Measurements from ENCODE around the gene BMF. TPM values are rescaled to one million over a fixed set of nuclear protein-coding genes. Genes with fewer than 3 reads are reported as not detected.
A peak's percentile ranks its signal among the peaks of the same experiment; 100 is the strongest.

BMF gene
- total and polyA plus RNA-seq, 2 experiments from 2014 or later: 0.40 to 1.1 TPM

- Histone ChIP-seq H3K79me2 (ENCODE audit: insufficient read depth) (no peaks in the 10 kb centered on the region), H4K20me1 (ENCODE audit: insufficient read depth) (no peaks in the 10 kb centered on the region), H3K4me2 (ENCODE audit: unreplicated experiment) (peak overlapping the region; percentile 91), H3K4me3 (peak overlapping the region; percentile 73), H3K9me2 (ENCODE audit: insufficient read depth) (no peaks in the 10 kb centered on the region), H3K4me1 (ENCODE audit: insufficient read depth) (peaks cover 18% of the 10 kb centered on the region), H3K9ac (peak overlapping the region; percentile 79), H3K27me3 (replicated peaks; ENCODE audit: insufficient read depth) (no peaks in the 10 kb centered on the region), H3K27ac (peak overlapping the region; percentile 36), H3F3A (ENCODE audit: insufficient read depth) (peaks cover 4% of the 10 kb centered on the region; the same call in 1 of the 2 replicates), H3K9me3 (ENCODE audit: low read depth) (no peaks in the 10 kb centered on the region), H2AFZ (peak overlapping the region; percentile 98), H3K36me3 (ENCODE audit: low read depth) (no peaks in the 10 kb centered on the region)
- WGBS, 2 experiments (ENCODE audit: low coverage in 1 of 2, low lambda C conversion rate in 2 of 2, missing lambda C conversion rate in 2 of 2): 3 to 5% methylated on average over 12 of the region's 12 CpGs
- no peak for TF ChIP-seq EZH2phosphoT487 (IDR thresholded peaks at IDR 0.05; ENCODE audit: insufficient read depth, low read depth)
- no peak for TF ChIP-seq EZH2 (IDR thresholded peaks at IDR 0.05; ENCODE audit: insufficient read depth, poor library complexity, severe bottlenecking)
- DNase-seq: peak; percentile 80
- in situ Hi-C loops (cut with MboI): no loop called here
Observed at GRCh38 chr15:40081691-40082194, 26.9 kb downstream of the BMF start.

GRCh38 chr15:40080847-40081246 lies 27.8 kb downstream of the BMF start:
- peak; percentile 33 for DNase-seq
- 59 to 61% methylated on average over 5 of the region's 5 CpGs for WGBS, 2 experiments (ENCODE audit: low coverage in 1 of 2, low lambda C conversion rate in 2 of 2, missing lambda C conversion rate in 2 of 2)
- Histone ChIP-seq H3K9ac (no peak overlapping the region), H3K4me3 (no peak overlapping the region), H3K27me3 (replicated peaks; ENCODE audit: insufficient read depth) (no peaks in the 10 kb centered on the region), H3F3A (ENCODE audit: insufficient read depth) (peaks cover 4% of the 10 kb centered on the region; the same call in 1 of the 2 replicates), H3K9me2 (ENCODE audit: insufficient read depth) (no peaks in the 10 kb centered on the region), H3K9me3 (ENCODE audit: low read depth) (no peaks in the 10 kb centered on the region), H3K79me2 (ENCODE audit: insufficient read depth) (no peaks in the 10 kb centered on the region), H4K20me1 (ENCODE audit: insufficient read depth) (no peaks in the 10 kb centered on the region), H3K36me3 (ENCODE audit: low read depth) (no peaks in the 10 kb centered on the region), H2AFZ (peak overlapping the region; percentile 98), H3K27ac (no peak overlapping the region), H3K4me1 (ENCODE audit: insufficient read depth) (peaks cover 18% of the 10 kb centered on the region), H3K4me2 (ENCODE audit: unreplicated experiment) (peak overlapping the region; percentile 91)
- no peak for TF ChIP-seq EZH2phosphoT487 (IDR thresholded peaks at IDR 0.05; ENCODE audit: insufficient read depth, low read depth)
- no peak for TF ChIP-seq EZH2 (IDR thresholded peaks at IDR 0.05; ENCODE audit: insufficient read depth, poor library complexity, severe bottlenecking)
- in situ Hi-C loops (cut with MboI): no loop called here

- Histone ChIP-seq H3K4me1 (ENCODE audit: insufficient read depth) (peaks cover 18% of the 10 kb centered on the region), H3K4me2 (ENCODE audit: unreplicated experiment) (no peak overlapping the region), H3K4me3 (no peak overlapping the region), H3K27me3 (replicated peaks; ENCODE audit: insufficient read depth) (no peaks in the 10 kb centered on the region), H3K9me2 (ENCODE audit: insufficient read depth) (no peaks in the 10 kb centered on the region), H3F3A (ENCODE audit: insufficient read depth) (peaks cover 4% of the 10 kb centered on the region; the same call in 1 of the 2 replicates), H2AFZ (no peak overlapping the region), H3K9me3 (ENCODE audit: low read depth) (no peaks in the 10 kb centered on the region), H4K20me1 (ENCODE audit: insufficient read depth) (no peaks in the 10 kb centered on the region), H3K9ac (no peak overlapping the region), H3K79me2 (ENCODE audit: insufficient read depth) (no peaks in the 10 kb centered on the region), H3K27ac (no peak overlapping the region), H3K36me3 (ENCODE audit: low read depth) (no peaks in the 10 kb centered on the region)
- TF ChIP-seq EZH2 (IDR thresholded peaks at IDR 0.05; ENCODE audit: insufficient read depth, poor library complexity, severe bottlenecking) (no peak), EZH2phosphoT487 (IDR thresholded peaks at IDR 0.05; ENCODE audit: insufficient read depth, low read depth) (no peak)
- no peak for DNase-seq
- 94 to 100% methylated on average over 1 of the region's 1 CpG for WGBS, 2 experiments (ENCODE audit: low coverage in 1 of 2, low lambda C conversion rate in 2 of 2, missing lambda C conversion rate in 2 of 2)
- in situ Hi-C loops (cut with MboI): no loop called here
Observed at GRCh38 chr15:40080104-40080503, 28.6 kb downstream of the BMF start.

- Histone ChIP-seq H3F3A (ENCODE audit: insufficient read depth) (peaks cover 4% of the 10 kb centered on the region; the same call in 1 of the 2 replicates), H3K27me3 (replicated peaks; ENCODE audit: insufficient read depth) (no peaks in the 10 kb centered on the region), H2AFZ (no peak overlapping the region), H4K20me1 (ENCODE audit: insufficient read depth) (no peaks in the 10 kb centered on the region), H3K79me2 (ENCODE audit: insufficient read depth) (no peaks in the 10 kb centered on the region), H3K4me2 (ENCODE audit: unreplicated experiment) (no peak overlapping the region), H3K9me3 (ENCODE audit: low read depth) (no peaks in the 10 kb centered on the region), H3K9me2 (ENCODE audit: insufficient read depth) (no peaks in the 10 kb centered on the region), H3K9ac (no peak overlapping the region), H3K36me3 (ENCODE audit: low read depth) (no peaks in the 10 kb centered on the region), H3K27ac (no peak overlapping the region), H3K4me1 (ENCODE audit: insufficient read depth) (peaks cover 18% of the 10 kb centered on the region), H3K4me3 (no peak overlapping the region)
- in situ Hi-C loops (cut with MboI): no loop called here
- DNase-seq: no peak
- TF ChIP-seq EZH2 (IDR thresholded peaks at IDR 0.05; ENCODE audit: insufficient read depth, poor library complexity, severe bottlenecking): no peak
- TF ChIP-seq EZH2phosphoT487 (IDR thresholded peaks at IDR 0.05; ENCODE audit: insufficient read depth, low read depth): no peak
- 95 to 96% methylated on average over 6 of the region's 6 CpGs for WGBS, 2 experiments (ENCODE audit: low coverage in 1 of 2, low lambda C conversion rate in 2 of 2, missing lambda C conversion rate in 2 of 2)
Observed at GRCh38 chr15:40079456-40079855, 29.2 kb downstream of the BMF start.
